ENCODE measurements around the gene KCNJ13. TPM values are rescaled to one million over a fixed set of nuclear protein-coding genes. Genes with fewer than 3 reads are reported as not detected.

Gene KCNJ13
- total RNA-seq: not detected
- long read RNA-seq: 0 reads

GRCh38 chr2:232776435-232776834 lies at the start of gene KCNJ13:
Gene KCNJ13 (minus strand): TSS chr2:232776565. CDS start chr2:232771362, 5,203 bp downstream.
- intact Hi-C loops (cut with micrococcal nuclease): no loop called here
- DNase-seq (no peak), ATAC-seq (no peak)

- intact Hi-C loops (cut with micrococcal nuclease): no loop called here
- ATAC-seq (no peak), DNase-seq (no peak)
These were observed 41.4 kb upstream of the KCNJ13 start for GRCh38 chr2:232817756-232818155.

GRCh38 chr2:232816657-232817056 lies 40.3 kb upstream of the KCNJ13 start:
- intact Hi-C loops (cut with micrococcal nuclease): no loop called here
- no peak for DNase-seq
- ATAC-seq: no peak

GRCh38 chr2:232815569-232815968 lies 39.2 kb upstream of the KCNJ13 start:
- ATAC-seq: no peak

GRCh38 chr2:232810444-232810843 lies 34.1 kb upstream of the KCNJ13 start:
- ATAC-seq (peak; percentile 11), DNase-seq (no peak)
- intact Hi-C loops (cut with micrococcal nuclease): no loop called here

More at GRCh38 chr2:232815569-232815968, 39.2 kb upstream of the KCNJ13 start:
- no peak for DNase-seq
- intact Hi-C loops (cut with micrococcal nuclease): no loop called here

GRCh38 chr2:232809349-232810124 lies 33.2 kb upstream of the KCNJ13 start:
- DNase-seq (peak; percentile 48), ATAC-seq (peak; percentile 96)
- intact Hi-C loops (cut with micrococcal nuclease): no loop called here

GRCh38 chr2:232802091-232802490 lies 25.7 kb upstream of the KCNJ13 start:
- DNase-seq: no peak
- intact Hi-C loops (cut with micrococcal nuclease): no loop called here

GRCh38 chr2:232800166-232800565 lies 23.8 kb upstream of the KCNJ13 start:
- intact Hi-C loops (cut with micrococcal nuclease): no loop called here
- DNase-seq (no peak), ATAC-seq (no peak)

More at GRCh38 chr2:232802091-232802490, 25.7 kb upstream of the KCNJ13 start:
- no peak for ATAC-seq

GRCh38 chr2:232798187-232798586 lies 21.8 kb upstream of the KCNJ13 start:
- ATAC-seq (no peak), DNase-seq (no peak)
- intact Hi-C loops (cut with micrococcal nuclease): no loop called here

- ATAC-seq (no peak), DNase-seq (no peak)
- intact Hi-C loops (cut with micrococcal nuclease): no loop called here
These were observed 19.6 kb upstream of the KCNJ13 start for GRCh38 chr2:232795920-232796319.

- no peak for DNase-seq
- intact Hi-C loops (cut with micrococcal nuclease): no loop called here
- ATAC-seq: no peak
These were observed 18.6 kb upstream of the KCNJ13 start for GRCh38 chr2:232794981-232795380.

- intact Hi-C loops (cut with micrococcal nuclease): no loop called here
- ATAC-seq (no peak), DNase-seq (no peak)
These were observed 16.9 kb upstream of the KCNJ13 start for GRCh38 chr2:232793271-232793670.

- no peak for ATAC-seq
- no peak for DNase-seq
- intact Hi-C loops (cut with micrococcal nuclease): no loop called here
These were observed 15.2 kb upstream of the KCNJ13 start for GRCh38 chr2:232791518-232791917.

- ATAC-seq (no peak), DNase-seq (no peak)
These were observed 12.7 kb upstream of the KCNJ13 start for GRCh38 chr2:232789082-232789481.

GRCh38 chr2:232787806-232788205 lies 11.4 kb upstream of the KCNJ13 start:
- no peak for DNase-seq
- no peak for ATAC-seq
- intact Hi-C loops (cut with micrococcal nuclease): no loop called here

More at GRCh38 chr2:232789082-232789481, 12.7 kb upstream of the KCNJ13 start:
- intact Hi-C loops (cut with micrococcal nuclease): no loop called here

GRCh38 chr2:232783278-232783677 lies 6.9 kb upstream of the KCNJ13 start:
- DNase-seq: no peak
- no peak for ATAC-seq
- intact Hi-C loops (cut with micrococcal nuclease): no loop called here

GRCh38 chr2:232781765-232782164 lies 5.4 kb upstream of the KCNJ13 start:
- ATAC-seq (no peak), DNase-seq (no peak)
- intact Hi-C loops (cut with micrococcal nuclease): no loop called here

- intact Hi-C loops (cut with micrococcal nuclease): no loop called here
- ATAC-seq (peak; percentile 58), DNase-seq (no peak)
These were observed 3.6 kb upstream of the KCNJ13 start for GRCh38 chr2:232779934-232780333.

GRCh38 chr2:232779465-232779864 lies 3.1 kb upstream of the KCNJ13 start:
- DNase-seq (no peak), ATAC-seq (peak; percentile 39)
- intact Hi-C loops (cut with micrococcal nuclease): no loop called here

GRCh38 chr2:232777276-232777675 lies 911 bp upstream of the KCNJ13 start:
- DNase-seq (no peak), ATAC-seq (no peak)
- intact Hi-C loops (cut with micrococcal nuclease): no loop called here

- DNase-seq (no peak), ATAC-seq (no peak)
- intact Hi-C loops (cut with micrococcal nuclease): no loop called here
These were observed 2.5 kb downstream of the KCNJ13 start for GRCh38 chr2:232773815-232774214.

Data from left ventricle myocardium superior (tissue), 1 donor.